HepG2 (cell line): ENCODE results near the gene C5. TPM values are rescaled to one million over a fixed set of nuclear protein-coding genes. Genes with fewer than 3 reads are reported as not detected.

Experiments used
- DR1 ChIP-seq: sonication (generic); formaldehyde crosslinking; IDR thresholded peaks from 2 replicates; pipeline ENCODE4 v1.8.0; 2021; ENCODE audit warnings: mild to moderate bottlenecking, missing genetic modification reagents, inconsistent platforms
- ELF3 ChIP-seq: IDR thresholded peaks from 2 replicates; pipeline ENCODE4 v1.6.1; 2016; ENCODE audit warnings: missing genetic modification reagents, missing compliant biosample characterization
- ETS1 ChIP-seq: sonication (generic); formaldehyde crosslinking; IDR thresholded peaks from 2 replicates; pipeline ENCODE4 v1.4.0; 2020; ENCODE audit warnings: missing genetic modification reagents
- ETV5 ChIP-seq: IDR thresholded peaks from 2 replicates; pipeline ENCODE4 v1.6.1; 2018; ENCODE audit warnings: missing biosample characterization, missing genetic modification reagents, inconsistent platforms, borderline replicate concordance
- FOSL2 ChIP-seq: sonication (generic); formaldehyde crosslinking; IDR thresholded peaks from 2 replicates; pipeline ENCODE4 v1.4.0; 2020; ENCODE audit warnings: missing genetic modification reagents
- HIVEP1 ChIP-seq: sonication (generic); formaldehyde crosslinking; IDR thresholded peaks from 2 replicates; pipeline ENCODE4 v1.4.0; 2020; ENCODE audit warnings: mild to moderate bottlenecking, missing genetic modification reagents
- JUN ChIP-seq: sonication (generic); formaldehyde crosslinking; IDR thresholded peaks from 2 replicates; pipeline ENCODE4 v1.4.0; 2020; ENCODE audit warnings: mild to moderate bottlenecking, missing genetic modification reagents
- KDM5B ChIP-seq: sonication (generic); formaldehyde crosslinking; IDR thresholded peaks from 2 replicates; pipeline ENCODE4 v1.4.0; 2020; ENCODE audit warnings: missing genetic modification reagents, mild to moderate bottlenecking, borderline replicate concordance
- MEIS2 ChIP-seq: sonication (generic); formaldehyde crosslinking; IDR thresholded peaks from 2 replicates; pipeline ENCODE4 v1.9.0; 2021; ENCODE audit warnings: mild to moderate bottlenecking, missing genetic modification reagents
- MYNN ChIP-seq: sonication (generic); formaldehyde crosslinking; IDR thresholded peaks from 2 replicates; pipeline ENCODE4 v1.4.0; 2020; ENCODE audit warnings: mild to moderate bottlenecking, low read depth, missing genetic modification reagents
- NFYC ChIP-seq: IDR thresholded peaks from 2 replicates; pipeline ENCODE4 v1.6.1; 2016; ENCODE audit warnings: missing genetic modification reagents, missing compliant biosample characterization
- NR0B2 ChIP-seq: sonication (generic); formaldehyde crosslinking; IDR thresholded peaks from 2 replicates; pipeline ENCODE4 v1.4.0; 2020; ENCODE audit warnings: mild to moderate bottlenecking, missing genetic modification reagents
- POGK ChIP-seq: sonication (generic); formaldehyde crosslinking; conservative IDR thresholded peaks from 2 replicates; pipeline ENCODE4 v1.8.0; 2022; ENCODE audit warnings: mild to moderate bottlenecking, moderate library complexity, missing genetic modification reagents
- SNRNP70 ChIP-seq: fragments of 200-400 bp; formaldehyde crosslinking; IDR thresholded peaks from 2 replicates; pipeline ENCODE4 v1.6.1; 2017; ENCODE audit warnings: mild to moderate bottlenecking, low read depth, low read length, moderate library complexity
- TEAD3 ChIP-seq: optimal IDR thresholded peaks from 2 replicates; pipeline ENCODE3; 2016; ENCODE audit warnings: borderline replicate concordance
- YEATS4 ChIP-seq: sonication (generic); formaldehyde crosslinking; IDR thresholded peaks from 2 replicates; pipeline ENCODE4 v1.4.0; 2020; ENCODE audit warnings: missing genetic modification reagents, borderline replicate concordance
- ZBTB46 ChIP-seq: sonication (generic); formaldehyde crosslinking; IDR thresholded peaks from 2 replicates; pipeline ENCODE4 v1.4.0; 2020; ENCODE audit warnings: mild to moderate bottlenecking, missing genetic modification reagents, borderline replicate concordance
- ZNF18 ChIP-seq: sonication (generic); formaldehyde crosslinking; IDR thresholded peaks from 2 replicates; pipeline ENCODE4 v1.8.0; 2022; ENCODE audit warnings: mild to moderate bottlenecking, missing genetic modification reagents; ENCODE audit not compliant: insufficient replicate concordance
- ZNF253 ChIP-seq: sonication (generic); formaldehyde crosslinking; IDR thresholded peaks from 2 replicates; pipeline ENCODE4 v1.8.0; 2022; ENCODE audit warnings: mild to moderate bottlenecking, missing genetic modification reagents, borderline replicate concordance
- ZNF337 ChIP-seq: sonication (generic); formaldehyde crosslinking; IDR thresholded peaks from 2 replicates; pipeline ENCODE4 v1.5.1; 2020; ENCODE audit warnings: missing genetic modification reagents, low read depth, mild to moderate bottlenecking, borderline replicate concordance
- ZNF547 ChIP-seq: sonication (generic); formaldehyde crosslinking; IDR thresholded peaks from 2 replicates; pipeline ENCODE4 v1.5.1; 2020; ENCODE audit warnings: mild to moderate bottlenecking, missing genetic modification reagents
- ZNF720 ChIP-seq: sonication (generic); formaldehyde crosslinking; IDR thresholded peaks from 2 replicates; pipeline ENCODE4 v1.4.0; 2020; ENCODE audit warnings: missing genetic modification reagents
- polyA plus RNA-seq, 8 experiments: library from polyadenylated mRNA; depleted of rRNA in 3 of 8; stranded (reverse) in 7 of 8; unstranded in 1 of 8; fragments of >200 nt; fragmentation: Illumina TruSeq in 4 of 8; extraction: Trizol in 4 of 8; gene quantifications; 2 replicates each; pipeline versions ENCODE4 v1.2.1 to v1.2.3, GENCODE V29; 2011 to 2016; ENCODE audit warnings: low read depth in 4 of 8, missing spikeins in 1 of 8, mixed read lengths in 1 of 8; ENCODE audit not compliant: insufficient read depth in 1 of 8
- total RNA-seq, 5 experiments: library from RNA; depleted of rRNA; stranded (reverse); fragments of >200 nt; fragmentation: Illumina TruSeq; extraction: Trizol; gene quantifications; 2 replicates each; pipeline ENCODE4 v1.2.3, GENCODE V29; 2016; ENCODE audit warnings: low read depth in 1 of 5

The C5 gene
- total and polyA plus RNA-seq, 2 of the 13 experiments (the other 11 are each of a cell fraction or from before 2014, with no cell fraction given) = 57.6 to 192 TPM

GRCh38 chr9:121074370-121075250, 24.5 kb upstream of the C5 start, which contains the start of gene CNTRL (continued):
- TF ChIP-seq NFYC (CRISPR knock-in tag) (peak; percentile 68), ETS1 (0 out of 2 replicates have a peak, but pooled peaks have one; percentile 50), POGK (peak; percentile 98), ZNF337 (CRISPR knock-in tag) (peak; percentile 97), ZNF18 (CRISPR knock-in tag) (peak; percentile 93), TEAD3 (CRISPR knock-in tag) (peak; percentile 50), ZNF253 (CRISPR knock-in tag) (peak; percentile 97), NR0B2 (peak; percentile 95), ELF3 (CRISPR knock-in tag) (peak; percentile 59; the same call in 1 of the 2 replicates), FOSL2 (CRISPR knock-in tag) (peak; percentile 31; the same call in 1 of the 2 replicates), ZBTB46 (CRISPR knock-in tag) (peak; percentile 51; the same call in 1 of the 2 replicates), KDM5B (CRISPR knock-in tag) (peak; percentile 99), ZNF720 (CRISPR knock-in tag) (no peak), YEATS4 (CRISPR knock-in tag) (peak; percentile 93), SNRNP70 (no peak), JUN (CRISPR knock-in tag) (no peak), ETV5 (CRISPR knock-in tag) (peak; percentile 87), HIVEP1 (CRISPR knock-in tag) (peak; percentile 97), ZNF547 (peak; percentile 97), DR1 (CRISPR knock-in tag) (peak; percentile 80), MYNN (CRISPR knock-in tag) (peak; percentile 90; the same call in 1 of the 2 replicates), MEIS2 (peak; percentile 81; the same call in 1 of the 2 replicates)
